Choroid plexus epithelial cell (primary cell): Measurements from ENCODE around the gene NGEF.

Experiments used
- DNase-seq: peaks from one replicate; pipeline ENCODE4 v3.0.0-alpha.2; 2010; ENCODE audit warnings: low read depth
- H3K4me3 ChIP-seq: 2 replicates; pipeline ENCODE4 v1.5.1; 2011; ENCODE audit warnings: low read depth, mild to moderate bottlenecking, control low read depth, low read length, moderate library complexity
- CTCF ChIP-seq: conservative IDR thresholded peaks from 2 replicates; pipeline ENCODE4 v1.5.1; 2011; ENCODE audit warnings: low read depth, mild to moderate bottlenecking, control low read depth, inconsistent platforms, low read length, moderate library complexity

NGEF gene

GRCh38 chr2:232876978-232877441 is 136.0 kb downstream of the NGEF start:
- H3K4me3 ChIP-seq = peak overlapping the region; percentile 38
- no peak for TF ChIP-seq CTCF
- no peak for DNase-seq

GRCh38 chr2:232876161-232876977 is 136.7 kb downstream of the NGEF start:
- TF ChIP-seq CTCF = peak; percentile 18
- H3K4me3 ChIP-seq = peak overlapping the region; percentile 38
- no peak for DNase-seq

- DNase-seq = no peak
- TF ChIP-seq CTCF = no peak
- H3K4me3 ChIP-seq = no peak overlapping the region
Observed at GRCh38 chr2:232875256-232876121, 137.6 kb downstream of the NGEF start.

GRCh38 chr2:232874677-232875223 is 138.3 kb downstream of the NGEF start:
- no peak for TF ChIP-seq CTCF
- DNase-seq = no peak
- H3K4me3 ChIP-seq = no peak overlapping the region

- no peak for TF ChIP-seq CTCF
- no peak overlapping the region for H3K4me3 ChIP-seq
- no peak for DNase-seq
Observed at GRCh38 chr2:232873909-232874641, 139.0 kb downstream of the NGEF start.

GRCh38 chr2:232873292-232873908 is 139.7 kb downstream of the NGEF start:
- no peak overlapping the region for H3K4me3 ChIP-seq
- no peak for TF ChIP-seq CTCF
- no peak for DNase-seq
